Measurements from ENCODE around the gene DBF4B. TPM values are rescaled to one million over a fixed set of nuclear protein-coding genes. Genes with fewer than 3 reads are reported as not detected.
A peak's percentile ranks its signal among the peaks of the same experiment; 100 is the strongest.
"Not testable (repeated sequence)": the region's sequence is repeated elsewhere in the genome, so short reads cannot be mapped to it uniquely, and the experiment has no call there.

Gene DBF4B
- total RNA-seq, 3 donors from 2014 or later (not counting 1 experiment from before 2014, with no cell fraction given): 3.0 to 4.1 (median 4.1) TPM

DNA sequence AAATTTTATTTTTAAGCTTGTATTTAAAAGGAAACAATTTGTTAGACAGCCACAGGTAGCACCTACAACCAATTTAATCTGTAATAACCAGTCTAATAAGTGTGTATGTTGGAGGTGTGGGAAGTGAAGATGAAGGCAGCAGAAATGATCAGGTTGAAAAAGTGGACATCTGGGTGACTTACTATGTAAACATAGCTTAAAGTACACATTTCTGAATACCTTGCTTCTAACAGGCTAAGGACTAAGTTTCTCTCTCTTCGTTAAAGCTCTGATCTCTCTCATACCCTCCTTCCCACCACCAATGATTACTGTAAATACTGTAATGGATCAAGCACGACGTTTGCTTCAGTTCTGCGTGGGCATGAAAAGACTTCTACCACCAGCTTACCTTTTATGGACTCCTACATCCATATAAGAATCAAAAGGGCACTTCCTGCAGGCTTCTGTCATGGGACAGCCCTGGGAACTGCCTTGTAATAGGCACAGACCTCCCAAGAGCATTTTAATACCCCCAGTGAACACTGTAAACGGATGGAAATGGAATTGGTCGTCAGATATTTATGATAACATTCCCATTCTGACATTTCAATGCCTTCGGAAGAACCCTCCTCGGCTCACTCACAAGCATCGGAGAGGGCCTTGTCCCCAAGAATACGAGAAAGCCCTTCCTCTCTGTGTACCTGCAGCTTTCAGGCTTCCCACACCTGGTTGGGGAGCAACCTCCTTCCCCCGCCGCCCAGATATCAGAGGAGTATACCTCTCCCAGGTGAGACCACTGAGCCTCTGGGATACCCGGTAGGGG, 19.6 kb upstream of the DBF4B start:
- H3K27me3 Mint-ChIP-seq (ENCODE audit: low read depth in 2 of 2): no peaks in the 10 kb centered on the region

GRCh38 chr17:44689477-44690217, 18.8 kb upstream of the DBF4B start, which contains the start of gene CCDC43:
CCDC43 (minus strand) TSS chr17:44689776; CDS start chr17:44689753, 23 bp downstream.
- intact Hi-C loops (cut with micrococcal nuclease): loop anchor here (1.0 kb wide), 1 partner anchor 19 kb away; the partner anchor contains the start of gene DBF4B
- Mint-ChIP-seq H3K4me1 (peaks cover 19 to 25% of the 10 kb centered on the region in 2 donors), H3K27me3 (ENCODE audit: low read depth in 2 of 2) (no peaks in the 10 kb centered on the region), H3K9me3 (no peaks in the 10 kb centered on the region), H3K4me3 (peak within 1 kb of the TSS; percentile 100), H3K36me3 (no peaks in the 10 kb centered on the region), H3K27ac (peak within 1 kb of the TSS; percentile 92 to 98)
- DNase-seq (peak; percentile 89 to 96), ATAC-seq (peak; percentile 99)
- Histone ChIP-seq H3K27ac (ENCODE audit: low read length) (peak within 1 kb of the TSS; percentile 72), H3K4me3 (ENCODE audit: low read length) (peak within 1 kb of the TSS; percentile 72), H3K36me3 (ENCODE audit: control insufficient read depth, insufficient read depth, low read length) (peaks cover 10% of the 10 kb centered on the region), H3K27me3 (ENCODE audit: control insufficient read depth, insufficient read depth, low read length) (no peaks in the 10 kb centered on the region), H3K9me3 (ENCODE audit: control insufficient read depth, insufficient read depth, low read length) (no peaks in the 10 kb centered on the region), H3K4me1 (ENCODE audit: control insufficient read depth, insufficient read depth, low read length) (peaks cover 16% of the 10 kb centered on the region)
- TF ChIP-seq CTCF (IDR thresholded peaks at IDR 0.05): no peak
- WGBS (ENCODE audit: insufficient coverage): under 1% methylated on average over 51 of the region's 51 CpGs

More for the DNA sequence above, 19.6 kb upstream of the DBF4B start:
- Histone ChIP-seq H3K4me3 (ENCODE audit: low read length) (peak overlapping the region; percentile 72), H3K27ac (ENCODE audit: low read length) (peak overlapping the region; percentile 72), H3K4me1 (ENCODE audit: control insufficient read depth, insufficient read depth, low read length) (peaks cover 16% of the 10 kb centered on the region), H3K9me3 (ENCODE audit: control insufficient read depth, insufficient read depth, low read length) (no peaks in the 10 kb centered on the region), H3K27me3 (ENCODE audit: control insufficient read depth, insufficient read depth, low read length) (no peaks in the 10 kb centered on the region), H3K36me3 (ENCODE audit: control insufficient read depth, insufficient read depth, low read length) (peaks cover 11% of the 10 kb centered on the region)
- H3K9me3 Mint-ChIP-seq: no peaks in the 10 kb centered on the region
- H3K27ac Mint-ChIP-seq: peak overlapping the region; percentile 92 to 98
- DNase-seq: peak in 1 of 2 donors; percentile 6
- ATAC-seq: no peak
- peak overlapping the region; percentile 100 for H3K4me3 Mint-ChIP-seq
- peaks cover under 1% of the 10 kb centered on the region for H3K36me3 Mint-ChIP-seq
- 9% methylated on average over 13 of the region's 13 CpGs for WGBS (ENCODE audit: insufficient coverage)
- no peak for TF ChIP-seq CTCF (IDR thresholded peaks at IDR 0.05)
- peaks cover 19 to 25% of the 10 kb centered on the region in 2 donors for H3K4me1 Mint-ChIP-seq
- intact Hi-C loops (cut with micrococcal nuclease): loop anchor here (1.0 kb wide), 1 partner anchor 19 kb away; the partner anchor contains the start of gene DBF4B

GRCh38 chr17:44690746-44691306, 17.6 kb upstream of the DBF4B start:
- H3K4me3 ChIP-seq (ENCODE audit: low read length); H3K36me3 ChIP-seq (ENCODE audit: control insufficient read depth, insufficient read depth, low read length); H3K36me3 Mint-ChIP-seq; H3K27ac ChIP-seq (ENCODE audit: low read length); H3K9me3 ChIP-seq (ENCODE audit: control insufficient read depth, insufficient read depth, low read length); H3K27me3 ChIP-seq (ENCODE audit: control insufficient read depth, insufficient read depth, low read length); ATAC-seq; H3K9me3 Mint-ChIP-seq; intact Hi-C loops (cut with micrococcal nuclease); H3K27me3 Mint-ChIP-seq (ENCODE audit: low read depth in 2 of 2): not testable (repeated sequence)
- Mint-ChIP-seq H3K27ac (peak overlapping the region; percentile 92 to 98), H3K4me3 (peak overlapping the region; percentile 100), H3K4me1 (peaks cover 19% of the 10 kb centered on the region in 2 donors)
- DNase-seq: peak in 1 of 2 donors; percentile 40
- 88% methylated on average over 18 of the region's 21 CpGs for WGBS (ENCODE audit: insufficient coverage)
- peaks cover 16% of the 10 kb centered on the region for H3K4me1 ChIP-seq (ENCODE audit: control insufficient read depth, insufficient read depth, low read length)

Measured in natural killer cell (primary cell).